ENCODE data around the gene CYBA. TPM values are rescaled to one million over a fixed set of nuclear protein-coding genes. Genes with fewer than 3 reads are reported as not detected.

CYBA gene
- 100 to 1,000 TPM; 368 to 389 TPM for total RNA-seq

DNA sequence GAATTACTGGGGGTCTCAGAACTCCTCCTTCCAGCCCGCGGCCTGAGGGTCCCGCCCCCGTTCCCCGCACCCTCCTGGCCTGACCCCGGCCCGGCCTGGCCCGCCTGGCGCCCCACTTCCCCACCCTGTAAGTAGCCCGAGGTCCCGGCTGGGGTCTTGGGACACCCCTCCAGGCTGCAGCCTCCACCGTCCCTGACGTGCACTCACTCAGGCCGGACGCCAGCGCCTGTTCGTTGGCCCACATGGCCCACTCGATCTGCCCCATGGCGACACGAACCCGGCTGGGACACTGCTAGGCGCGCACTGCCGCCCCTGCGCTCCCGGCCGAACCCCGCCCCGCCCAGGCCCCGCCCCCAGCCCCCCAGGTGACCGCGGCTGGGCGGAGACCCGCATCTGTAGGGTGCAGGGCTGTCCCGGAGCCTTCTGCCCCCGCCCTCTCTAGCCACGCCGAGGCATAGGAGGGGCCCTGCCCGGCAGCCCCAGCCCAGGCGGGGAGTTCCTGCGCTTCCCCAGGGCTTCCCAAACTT lies at the start of gene CYBA:
Gene CYBA (minus strand): TSS at position 305 of the 527 bp plus-strand sequence. CDS start 40 bp downstream, at position 265.
- Histone ChIP-seq H3K9ac (ENCODE audit: low read depth in 2 of 2, low read length in 2 of 2) (peak within 1 kb of the TSS; percentile 79 to 96), H3K36me3 (no peaks in the 10 kb centered on the region)

DNA sequence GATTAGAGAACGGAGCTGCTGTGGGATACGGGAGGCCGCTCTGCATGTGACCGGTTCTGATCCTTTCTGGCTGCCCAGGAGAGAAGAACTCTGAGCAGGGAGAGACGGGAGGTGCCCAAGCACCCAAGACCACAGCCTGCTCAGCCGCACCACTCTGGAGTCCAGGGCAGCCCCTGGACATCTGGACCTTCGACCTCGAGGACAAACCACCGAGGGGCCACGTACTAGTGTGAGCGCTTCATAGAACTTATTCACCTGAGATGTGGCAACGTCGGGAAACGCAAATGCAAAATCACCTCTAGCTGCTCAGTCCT lies 49.4 kb upstream of the CYBA start:
- DNase-seq = no peak
- Histone ChIP-seq H3K4me3 (no peak overlapping the region), H3K9ac (ENCODE audit: low read depth in 2 of 2, low read length in 2 of 2) (peak overlapping the region in 1 of 2 donors; percentile 49), H3K27ac (peak overlapping the region; percentile 59), H3K27me3 (no peaks in the 10 kb centered on the region), H3K9me3 (no peaks in the 10 kb centered on the region), H3K36me3 (no peaks in the 10 kb centered on the region), H3K4me1 (peaks cover 4% of the 10 kb centered on the region)
- TF ChIP-seq, protein P1, sequence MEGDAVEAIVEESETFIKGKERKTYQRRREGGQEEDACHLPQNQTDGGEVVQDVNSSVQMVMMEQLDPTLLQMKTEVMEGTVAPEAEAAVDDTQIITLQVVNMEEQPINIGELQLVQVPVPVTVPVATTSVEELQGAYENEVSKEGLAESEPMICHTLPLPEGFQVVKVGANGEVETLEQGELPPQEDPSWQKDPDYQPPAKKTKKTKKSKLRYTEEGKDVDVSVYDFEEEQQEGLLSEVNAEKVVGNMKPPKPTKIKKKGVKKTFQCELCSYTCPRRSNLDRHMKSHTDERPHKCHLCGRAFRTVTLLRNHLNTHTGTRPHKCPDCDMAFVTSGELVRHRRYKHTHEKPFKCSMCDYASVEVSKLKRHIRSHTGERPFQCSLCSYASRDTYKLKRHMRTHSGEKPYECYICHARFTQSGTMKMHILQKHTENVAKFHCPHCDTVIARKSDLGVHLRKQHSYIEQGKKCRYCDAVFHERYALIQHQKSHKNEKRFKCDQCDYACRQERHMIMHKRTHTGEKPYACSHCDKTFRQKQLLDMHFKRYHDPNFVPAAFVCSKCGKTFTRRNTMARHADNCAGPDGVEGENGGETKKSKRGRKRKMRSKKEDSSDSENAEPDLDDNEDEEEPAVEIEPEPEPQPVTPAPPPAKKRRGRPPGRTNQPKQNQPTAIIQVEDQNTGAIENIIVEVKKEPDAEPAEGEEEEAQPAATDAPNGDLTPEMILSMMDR (IDR thresholded peaks at IDR 0.05) = no peak
- intact Hi-C loops (cut with DNase I) = no loop called here

More for the DNA sequence above, at the start of gene CYBA:
- Histone ChIP-seq H3K27ac (peak within 1 kb of the TSS; percentile 88), H3K4me1 (peaks cover 8% of the 10 kb centered on the region), H3K9me3 (no peaks in the 10 kb centered on the region), H3K27me3 (no peaks in the 10 kb centered on the region), H3K4me3 (peak within 1 kb of the TSS; percentile 86)
- intact Hi-C loops (cut with DNase I) = no loop called here
- TF ChIP-seq, protein P1 (IDR thresholded peaks at IDR 0.05) = no peak
- DNase-seq = peak; percentile 88

DNA sequence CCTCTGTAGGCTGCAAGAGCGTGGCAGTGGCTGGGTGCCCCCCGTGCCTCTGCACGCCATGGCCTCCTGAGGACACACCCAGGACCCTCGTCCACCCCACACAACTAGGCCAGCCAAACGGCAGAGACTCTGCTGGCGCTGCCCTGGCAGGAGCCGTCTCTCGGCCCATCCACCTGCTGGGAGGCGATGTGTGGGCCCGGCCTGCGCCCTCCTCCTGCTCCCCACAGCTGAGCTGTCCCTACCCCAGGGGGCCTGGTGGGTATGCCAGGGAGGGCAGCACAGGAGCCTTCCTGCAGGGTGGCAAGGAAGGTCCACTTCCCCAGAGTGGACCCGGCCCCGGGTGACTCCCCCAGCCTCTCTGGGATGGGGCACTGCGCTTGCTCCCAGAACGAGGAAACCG lies 48.3 kb upstream of the CYBA start:
- H3K36me3 ChIP-seq = no peaks in the 10 kb centered on the region
- intact Hi-C loops (cut with DNase I) = no loop called here
- H3K4me3 ChIP-seq = no peak overlapping the region
- H3K4me1 ChIP-seq = no peaks in the 10 kb centered on the region
- no peak overlapping the region for H3K9ac ChIP-seq (ENCODE audit: low read depth in 2 of 2, low read length in 2 of 2)
- H3K27ac ChIP-seq = no peak overlapping the region
- H3K27me3 ChIP-seq = no peaks in the 10 kb centered on the region
- no peak for DNase-seq
- TF ChIP-seq, protein P1 (IDR thresholded peaks at IDR 0.05) = no peak
- H3K9me3 ChIP-seq = no peaks in the 10 kb centered on the region

DNA sequence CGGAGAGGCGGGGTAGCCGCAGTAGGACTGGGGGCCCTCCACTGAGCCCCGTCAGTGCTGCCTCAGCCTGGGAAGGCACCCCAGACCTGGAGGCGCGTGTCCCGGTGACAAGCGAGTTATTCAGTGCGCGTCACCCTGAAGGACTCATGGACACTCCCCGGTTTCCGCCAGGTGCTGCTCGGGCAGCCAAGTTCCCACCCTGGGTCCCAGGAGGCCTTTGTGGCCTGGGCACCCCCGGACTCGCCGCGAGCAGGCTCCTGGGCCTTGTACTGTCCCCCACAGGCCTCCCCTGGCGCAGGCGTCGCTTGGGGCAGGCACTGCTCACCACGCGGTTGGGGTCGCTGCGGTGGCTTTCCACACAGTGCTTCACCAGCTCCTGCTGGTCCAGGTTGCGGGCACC lies 47.8 kb upstream of the CYBA start:
- intact Hi-C loops (cut with DNase I) = no loop called here
- Histone ChIP-seq H3K36me3 (no peaks in the 10 kb centered on the region), H3K4me3 (no peak overlapping the region), H3K9me3 (no peaks in the 10 kb centered on the region), H3K9ac (ENCODE audit: low read depth in 2 of 2, low read length in 2 of 2) (no peak overlapping the region), H3K27ac (no peak overlapping the region), H3K4me1 (no peaks in the 10 kb centered on the region), H3K27me3 (no peaks in the 10 kb centered on the region)
- TF ChIP-seq, protein P1 (IDR thresholded peaks at IDR 0.05) = no peak
- DNase-seq = no peak

DNA sequence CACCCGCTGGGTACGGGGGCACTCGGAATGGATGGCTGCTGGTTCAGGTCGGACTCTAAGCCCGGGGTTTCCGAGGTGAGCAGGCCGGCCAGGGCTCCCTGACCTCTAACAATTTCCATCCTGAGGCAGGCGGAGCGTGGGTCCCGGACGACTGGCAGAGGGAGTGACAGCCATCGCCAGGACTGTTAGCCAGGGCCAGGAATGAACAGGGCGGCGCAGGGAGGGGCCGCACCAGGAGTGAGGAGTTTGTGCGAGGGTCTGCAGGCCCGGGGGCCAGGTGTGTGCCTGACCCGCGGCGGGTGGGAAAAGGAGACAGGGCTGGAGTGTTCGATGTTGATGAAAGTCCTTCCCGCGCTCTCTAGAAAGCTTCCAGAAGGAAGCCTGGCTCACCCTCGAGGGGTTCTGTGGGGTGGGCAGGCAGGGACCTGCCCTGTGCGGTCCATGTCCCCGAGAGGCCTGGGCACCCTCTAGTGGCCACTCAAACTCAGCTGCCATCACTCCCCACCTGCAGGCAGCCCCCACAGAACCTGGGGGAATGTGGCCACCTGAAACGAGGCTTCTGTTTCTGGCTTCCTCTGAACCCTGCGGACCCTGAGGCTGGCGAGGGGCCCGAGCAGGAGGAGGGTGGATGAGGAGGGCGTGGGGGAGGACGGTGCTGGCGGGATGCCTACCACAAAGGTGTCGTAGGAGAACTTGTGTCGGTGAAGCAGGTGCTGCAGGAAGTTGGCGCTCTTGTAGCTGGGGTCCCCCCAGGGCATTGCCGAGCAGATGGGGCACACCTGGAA lies 47.2 kb upstream of the CYBA start:
- no peak for DNase-seq
- intact Hi-C loops (cut with DNase I) = no loop called here
- Histone ChIP-seq H3K27me3 (no peaks in the 10 kb centered on the region), H3K4me3 (no peak overlapping the region), H3K27ac (no peak overlapping the region), H3K36me3 (no peaks in the 10 kb centered on the region), H3K9ac (ENCODE audit: low read depth in 2 of 2, low read length in 2 of 2) (no peak overlapping the region), H3K4me1 (no peaks in the 10 kb centered on the region), H3K9me3 (no peaks in the 10 kb centered on the region)
- TF ChIP-seq, protein P1 (IDR thresholded peaks at IDR 0.05) = no peak
